ENCODE results near the gene EMP2. TPM values are rescaled to one million over a fixed set of nuclear protein-coding genes. Genes with fewer than 3 reads are reported as not detected.

EMP2 gene
- total RNA-seq, 1 donor from 2014 or later, result 6.5 TPM

DNA sequence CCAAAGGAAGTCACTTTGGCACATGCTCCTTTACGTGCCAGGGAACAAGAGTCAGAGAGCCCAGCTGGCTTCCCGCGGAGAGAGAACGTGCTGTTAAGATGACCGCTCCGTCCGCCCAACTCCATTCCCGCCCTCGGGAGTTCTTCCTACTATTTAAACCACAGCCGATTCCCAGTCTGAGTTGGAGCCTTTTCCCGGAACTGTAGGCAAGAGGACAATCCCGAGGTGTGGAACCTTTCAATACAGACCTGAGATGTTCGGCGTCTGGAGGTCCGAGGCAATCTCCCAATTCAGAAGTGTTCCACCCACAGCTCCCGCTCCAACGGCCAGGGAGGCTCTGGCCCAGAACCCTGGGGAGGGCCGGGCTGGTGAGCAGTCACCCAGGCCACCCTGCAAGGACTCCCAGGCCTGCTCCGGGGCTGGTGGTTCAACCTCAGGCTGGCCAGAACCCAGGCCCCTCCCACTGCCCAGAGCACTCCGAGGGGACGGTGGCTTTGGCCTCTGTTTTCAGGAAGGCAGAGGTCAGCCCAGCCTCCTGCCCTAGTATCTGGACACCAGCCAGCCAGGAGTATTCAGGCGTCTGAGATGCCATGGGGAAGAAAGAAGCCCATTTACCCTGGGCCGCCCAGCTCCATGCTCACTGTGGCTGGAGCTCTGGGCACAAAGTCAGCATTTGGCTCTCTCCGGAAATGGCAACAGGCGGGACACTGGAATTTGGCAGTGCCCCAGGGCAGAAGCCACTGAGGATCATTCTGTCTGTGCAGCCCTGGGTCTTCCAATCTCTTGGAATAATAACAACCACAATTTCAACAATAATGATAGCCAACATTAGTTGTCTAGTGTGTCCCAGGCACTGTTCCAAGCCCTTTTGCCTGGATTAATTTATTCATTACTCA is 21.4 kb downstream of the EMP2 start:
- H3K4me3 ChIP-seq (ENCODE audit: low read depth, low read length), result no peak overlapping the region
- TF ChIP-seq CTCF (conservative IDR thresholded peaks at IDR 0.05; ENCODE audit: low read depth, low read length), result no peak
- DNase-seq (ENCODE audit: low read depth), result no peak

- TF ChIP-seq CTCF (conservative IDR thresholded peaks at IDR 0.05; ENCODE audit: low read depth, low read length), result no peak
- no peak for DNase-seq (ENCODE audit: low read depth)
- H3K4me3 ChIP-seq (ENCODE audit: low read depth, low read length), result no peak overlapping the region
These were observed 22.1 kb downstream of the EMP2 start for GRCh38 chr16:10558305-10558704.

GRCh38 chr16:10557750-10558149 is 22.6 kb downstream of the EMP2 start:
- H3K4me3 ChIP-seq (ENCODE audit: low read depth, low read length), result no peak overlapping the region
- no peak for DNase-seq (ENCODE audit: low read depth)
- TF ChIP-seq CTCF (conservative IDR thresholded peaks at IDR 0.05; ENCODE audit: low read depth, low read length), result no peak

DNA sequence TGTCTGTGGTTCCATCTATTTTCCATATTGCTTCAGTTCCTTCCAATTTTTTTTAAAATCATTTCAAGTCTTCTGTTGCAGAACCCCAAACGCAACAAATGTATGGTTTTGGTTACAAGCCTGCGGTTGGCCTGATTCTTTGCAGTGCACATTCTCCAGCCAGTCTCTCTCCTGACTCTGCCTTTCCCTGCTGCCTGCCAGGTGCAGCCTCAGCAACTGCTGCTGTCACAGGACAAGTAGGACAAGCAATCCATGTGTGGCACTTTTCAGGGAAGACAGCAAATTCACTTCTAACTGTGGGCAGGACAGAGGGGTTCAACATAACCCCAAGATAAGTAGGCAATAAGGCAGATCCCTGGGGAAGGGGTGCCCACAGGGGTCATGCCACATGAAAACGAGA is 24.2 kb downstream of the EMP2 start:
- no peak overlapping the region for H3K4me3 ChIP-seq (ENCODE audit: low read depth, low read length)
- DNase-seq (ENCODE audit: low read depth), result no peak
- no peak for TF ChIP-seq CTCF (conservative IDR thresholded peaks at IDR 0.05; ENCODE audit: low read depth, low read length)

- no peak for DNase-seq (ENCODE audit: low read depth)
- no peak for TF ChIP-seq CTCF (conservative IDR thresholded peaks at IDR 0.05; ENCODE audit: low read depth, low read length)
- H3K4me3 ChIP-seq (ENCODE audit: low read depth, low read length), result no peak overlapping the region
These were observed 25.8 kb downstream of the EMP2 start for GRCh38 chr16:10554569-10554968.

DNA sequence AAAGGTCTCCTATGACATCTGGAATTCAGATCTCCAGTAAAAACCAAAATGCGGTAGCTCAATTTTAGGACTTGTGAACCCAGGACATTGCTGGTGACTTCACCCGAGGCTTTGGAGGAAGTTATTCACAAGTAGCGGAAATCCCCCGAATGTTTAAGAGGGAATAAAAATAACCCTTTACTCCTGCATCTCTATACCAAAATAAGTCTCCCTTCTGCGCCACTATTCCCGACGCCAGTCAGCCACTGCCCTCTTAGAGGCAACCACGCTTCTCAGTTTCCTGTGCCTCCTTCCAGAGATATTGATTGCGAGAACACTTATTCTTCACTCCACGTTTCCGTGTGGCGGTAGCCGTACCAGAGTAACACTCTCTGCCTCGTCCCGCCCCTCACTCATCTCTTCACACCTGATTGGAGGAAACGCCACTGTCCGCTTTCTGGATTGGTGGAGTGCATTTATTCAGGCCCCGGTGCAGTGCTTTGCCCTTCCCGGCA is 27.4 kb downstream of the EMP2 start:
- no peak overlapping the region for H3K4me3 ChIP-seq (ENCODE audit: low read depth, low read length)
- TF ChIP-seq CTCF (conservative IDR thresholded peaks at IDR 0.05; ENCODE audit: low read depth, low read length), result no peak
- no peak for DNase-seq (ENCODE audit: low read depth)

GRCh38 chr16:10552281-10552680 is 28.1 kb downstream of the EMP2 start:
- no peak overlapping the region for H3K4me3 ChIP-seq (ENCODE audit: low read depth, low read length)
- TF ChIP-seq CTCF (conservative IDR thresholded peaks at IDR 0.05; ENCODE audit: low read depth, low read length), result no peak

More at GRCh38 chr16:10552281-10552680, 28.1 kb downstream of the EMP2 start:
- no peak for DNase-seq (ENCODE audit: low read depth)
